ENCODE results near the gene STKLD1. TPM values are rescaled to one million over a fixed set of nuclear protein-coding genes. Genes with fewer than 3 reads are reported as not detected.
"Not testable (repeated sequence)": the region's sequence is repeated elsewhere in the genome, so short reads cannot be mapped to it uniquely, and the experiment has no call there.

STKLD1 gene
- total RNA-seq, 2 donors from 2014 or later: 0.90 TPM; not detected in 1

DNA sequence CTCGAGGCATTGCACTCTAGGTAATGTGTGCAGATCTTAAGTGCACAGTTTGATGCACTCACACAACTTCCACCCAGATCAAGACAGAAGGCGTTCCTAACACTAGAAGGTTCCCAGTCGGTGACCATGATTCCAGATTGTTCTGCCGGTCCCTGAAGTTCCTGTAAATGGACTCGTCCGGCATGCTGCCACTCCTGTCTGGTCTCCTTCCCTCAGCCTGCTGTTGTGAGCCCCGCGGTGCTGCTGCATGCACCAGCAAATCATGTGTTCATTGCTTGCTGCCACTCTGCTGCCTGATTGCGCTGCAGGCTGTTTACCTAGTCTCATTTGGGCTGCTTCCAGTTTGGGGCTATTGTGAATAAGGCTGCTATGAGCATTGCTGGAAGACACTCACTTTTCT, 11.5 kb downstream of the STKLD1 start:
- TF ChIP-seq CTCF (IDR thresholded peaks at IDR 0.05): no peak

GRCh38 chr9:133389025-133389557, 12.9 kb downstream of the STKLD1 start:
- no peak for TF ChIP-seq CTCF (IDR thresholded peaks at IDR 0.05)
- no peak for DNase-seq (ENCODE audit: low spot score)

More for the DNA sequence above, 11.5 kb downstream of the STKLD1 start:
- Histone ChIP-seq H3K4me3 (no peak overlapping the region), H3K27me3 (no peaks in the 10 kb centered on the region), H3K9me3 (no peaks in the 10 kb centered on the region), H3K4me1 (no peaks in the 10 kb centered on the region), H3K36me3 (no peaks in the 10 kb centered on the region), H3K27ac (no peak overlapping the region)
- no peak for DNase-seq (ENCODE audit: low spot score)

DNA sequence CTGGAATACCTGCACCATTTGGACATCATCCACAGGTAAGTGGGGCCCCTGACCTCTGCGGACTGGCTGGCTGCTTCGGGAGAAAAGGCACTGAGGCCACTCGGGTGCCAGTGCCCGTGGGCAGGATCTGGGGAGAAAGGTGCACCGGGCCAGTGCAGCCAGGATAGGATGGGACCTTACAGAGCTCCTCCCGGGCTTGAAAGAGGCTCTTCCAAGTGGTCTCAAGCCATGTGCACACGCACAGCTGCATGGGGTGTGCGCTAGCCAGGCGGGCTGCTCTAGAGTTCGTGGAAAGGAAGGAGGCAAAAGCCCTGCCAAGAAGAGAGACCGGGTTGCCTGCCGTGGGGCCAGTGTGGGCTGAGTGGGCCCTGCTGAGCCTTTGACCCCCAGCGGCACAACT, 13.4 kb downstream of the STKLD1 start:
- no peak for TF ChIP-seq CTCF (IDR thresholded peaks at IDR 0.05)
- H3K4me3 ChIP-seq: no peak overlapping the region
- H3K36me3 ChIP-seq: no peaks in the 10 kb centered on the region
- no peaks in the 10 kb centered on the region for H3K9me3 ChIP-seq
- no peaks in the 10 kb centered on the region for H3K4me1 ChIP-seq
- H3K27me3 ChIP-seq: no peaks in the 10 kb centered on the region
- no peak for DNase-seq (ENCODE audit: low spot score)
- H3K27ac ChIP-seq: no peak overlapping the region

More at GRCh38 chr9:133389025-133389557, 12.9 kb downstream of the STKLD1 start:
- H3K4me3 ChIP-seq: no peak overlapping the region
- H3K4me1 ChIP-seq: no peaks in the 10 kb centered on the region
- no peaks in the 10 kb centered on the region for H3K27me3 ChIP-seq
- H3K9me3 ChIP-seq: no peaks in the 10 kb centered on the region
- H3K27ac ChIP-seq: no peak overlapping the region
- no peaks in the 10 kb centered on the region for H3K36me3 ChIP-seq

DNA sequence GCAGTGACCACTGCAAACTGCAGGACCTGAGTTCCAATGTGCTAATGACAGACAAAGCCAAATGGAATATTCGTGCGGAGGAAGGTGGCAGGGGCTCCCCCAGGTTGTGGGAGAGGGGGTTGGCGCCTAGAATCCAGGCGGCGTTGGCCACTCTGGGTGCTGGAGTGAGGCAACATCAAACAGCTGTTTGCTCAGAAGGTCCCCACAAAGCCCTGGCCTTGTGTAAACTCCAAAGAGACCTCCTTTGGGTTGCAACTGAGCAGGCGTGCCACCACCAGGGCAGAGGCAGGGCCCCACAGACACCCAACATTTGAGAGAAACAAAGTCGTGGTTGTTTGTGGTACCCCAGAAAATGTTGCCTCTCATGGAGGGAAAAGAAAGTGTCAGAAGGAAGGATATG, 14.5 kb downstream of the STKLD1 start:
- Histone ChIP-seq H3K9me3 (no peaks in the 10 kb centered on the region), H3K27ac (no peak overlapping the region), H3K4me3 (no peak overlapping the region), H3K27me3 (no peaks in the 10 kb centered on the region), H3K36me3 (no peaks in the 10 kb centered on the region), H3K4me1 (no peaks in the 10 kb centered on the region)
- DNase-seq (ENCODE audit: low spot score): no peak
- no peak for TF ChIP-seq CTCF (IDR thresholded peaks at IDR 0.05)

DNA sequence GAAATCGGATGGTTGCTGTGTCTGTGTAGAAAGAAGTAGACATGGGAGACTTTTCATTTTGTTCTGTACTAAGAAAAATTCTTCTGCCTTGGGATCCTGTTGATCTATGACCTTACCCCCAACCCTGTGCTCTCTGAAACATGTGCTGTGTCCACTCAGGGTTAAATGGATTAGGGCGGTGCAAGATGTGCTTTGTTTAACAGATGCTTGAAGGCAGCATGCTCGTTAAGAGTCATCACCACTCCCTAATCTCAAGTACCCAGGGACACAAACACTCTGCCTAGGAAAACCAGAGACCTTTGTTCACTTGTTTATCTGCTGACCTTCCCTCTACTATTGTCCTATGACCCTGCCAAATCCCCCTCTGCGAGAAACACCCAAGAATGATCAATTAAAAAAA, 15.3 kb downstream of the STKLD1 start:
- not testable (repeated sequence) for H3K36me3 ChIP-seq; H3K4me3 ChIP-seq; H3K4me1 ChIP-seq; H3K27ac ChIP-seq; DNase-seq (ENCODE audit: low spot score); H3K9me3 ChIP-seq; H3K27me3 ChIP-seq

DNA sequence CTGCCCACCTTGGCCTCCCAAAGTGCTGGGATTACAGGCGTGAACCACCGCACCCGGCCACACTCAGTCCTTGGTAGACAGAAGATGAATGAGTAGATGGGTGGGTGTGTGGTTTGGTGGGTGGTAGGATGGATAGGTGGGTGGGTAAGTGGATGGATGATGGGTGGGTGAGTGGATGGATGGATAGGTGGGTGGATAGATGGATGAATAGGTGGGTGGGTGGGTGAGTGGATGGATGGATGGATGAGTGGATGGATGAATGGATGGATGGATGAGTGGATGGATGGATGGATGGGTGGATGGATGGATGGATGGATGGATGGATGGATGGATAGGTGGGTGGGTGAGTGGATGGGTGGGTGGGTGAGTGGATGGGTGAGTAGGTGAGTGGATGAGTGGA, 16.1 kb downstream of the STKLD1 start:
- not testable (repeated sequence) for H3K27ac ChIP-seq; H3K4me3 ChIP-seq; DNase-seq (ENCODE audit: low spot score); H3K4me1 ChIP-seq; H3K27me3 ChIP-seq; H3K36me3 ChIP-seq; H3K9me3 ChIP-seq

- Histone ChIP-seq H3K27me3 (no peaks in the 10 kb centered on the region), H3K27ac (no peak overlapping the region), H3K36me3 (no peaks in the 10 kb centered on the region), H3K4me3 (no peak overlapping the region), H3K4me1 (no peaks in the 10 kb centered on the region), H3K9me3 (no peaks in the 10 kb centered on the region)
- no peak for DNase-seq (ENCODE audit: low spot score)
- no peak for TF ChIP-seq CTCF (IDR thresholded peaks at IDR 0.05)
These were observed 17.2 kb downstream of the STKLD1 start for GRCh38 chr9:133393399-133393798.
